K562 (cell line): ENCODE data around the gene CEMIP. TPM values are rescaled to one million over a fixed set of nuclear protein-coding genes. Genes with fewer than 3 reads are reported as not detected.

ENCODE experiments used
- ATAC-seq: fragments of 200-7000 bp; cut with Tn5 transposase; 3 replicates; pipeline ENCODE4 v1.9.1; 2020; ENCODE audit warnings: moderate library complexity
- BruUV-seq: library from RNA; stranded (reverse); fragments of 400-500 nt; replicated peaks from 2 replicates; lab custom pipeline; 2021; lab: Mats Ljungman, UMichigan
- CTCF ChIA-PET: fragments of 300-600 bp; formaldehyde crosslinking; extraction: SDS; loops from one replicate; lab custom pipeline; 2021; ENCODE audit warnings: low intra/inter-chr PET ratio; lab: Yijun Ruan, JAX
- POLR2A ChIA-PET: fragments of 300-600, 350-650 bp; sonication (Branson Sonifier 250); formaldehyde crosslinking; extraction: SDS; loops from one replicate; lab custom pipeline; 2021; ENCODE audit warnings: antibody characterized with exemption, inconsistent platforms; lab: Yijun Ruan, JAX
- DNase-seq, 4 experiments: peaks; one replicate each; pipeline versions ENCODE4 v3.0.0 to v3.0.0-alpha.2; 2011 to 2018; ENCODE audit warnings: low spot score in 3 of 4, mixed read lengths in 3 of 4; ENCODE audit errors: extremely low read depth in 1 of 4
- FAIRE-seq: peaks from 2 replicates; lab custom pipeline; 2011; peaks lifted over from hg19 to GRCh38; lab: Jason Lieb, UNC
- H2AFZ ChIP-seq: 2 replicates; pipeline ENCODE4 v1.6.0; 2011; ENCODE audit warnings: low read depth, low read length, control low read depth, inconsistent platforms
- H3K27ac ChIP-seq: fragments of 200-600 bp; 3 replicates; pipeline ENCODE4 v1.8.0; 2011; ENCODE audit warnings: low read depth, mild to moderate bottlenecking, control low read depth, inconsistent platforms, low read length, moderate library complexity, mixed read lengths; ENCODE audit errors: extremely low read depth
- H3K27me3 ChIP-seq, 2 experiments: fragments of 300-600 bp in 1 of 2; 2 replicates in 1 of 2; 3 replicates in 1 of 2; pipeline versions ENCODE4 v1.6.0 to v1.8.0; 2011; ENCODE audit warnings: inconsistent platforms in 2 of 2, low read length in 2 of 2, mild to moderate bottlenecking in 1 of 2, mixed read lengths in 1 of 2, moderate library complexity in 1 of 2; ENCODE audit not compliant: control insufficient read depth in 2 of 2, insufficient read depth in 2 of 2
- H3K36me3 ChIP-seq: fragments of 300-600 bp; 3 replicates; pipeline ENCODE4 v1.8.0; 2011; ENCODE audit warnings: mild to moderate bottlenecking, low read length, inconsistent platforms; ENCODE audit not compliant: control insufficient read depth, insufficient read depth
- H3K4me1 ChIP-seq, 2 experiments: fragments of 200-600 bp in 1 of 2; replicated peaks in 1 of 2; 2 replicates in 1 of 2; 3 replicates in 1 of 2; pipeline versions ENCODE4 v1.5.1 to v1.8.0; 2011; ENCODE audit warnings: inconsistent platforms in 2 of 2, low read length in 2 of 2, mild to moderate bottlenecking in 1 of 2, mixed read lengths in 1 of 2, moderate library complexity in 1 of 2; ENCODE audit not compliant: control insufficient read depth in 2 of 2, insufficient read depth in 2 of 2
- H3K4me2 ChIP-seq: 2 replicates; pipeline ENCODE4 v1.6.1; 2011; ENCODE audit warnings: low read length, control low read depth, inconsistent platforms, mixed read lengths; ENCODE audit not compliant: insufficient read depth
- H3K4me3 ChIP-seq: fragments of 200-600 bp; sonication (generic), shearing (Covaris generic); 2 replicates; pipeline ENCODE4 v1.5.1; 2016; ENCODE audit warnings: control low read depth, inconsistent platforms
- H3K79me2 ChIP-seq: fragments of 200-600 bp; 3 replicates; pipeline ENCODE4 v1.8.0; 2011; ENCODE audit warnings: low read length, inconsistent platforms; ENCODE audit not compliant: control insufficient read depth, insufficient read depth
- H3K9ac ChIP-seq, 2 experiments: 2 replicates each; pipeline versions ENCODE4 v1.6.0 to v1.6.1; 2011; ENCODE audit warnings: low read depth in 2 of 2, low read length in 2 of 2, control low read depth in 1 of 2, inconsistent platforms in 1 of 2, mild to moderate bottlenecking in 1 of 2, mixed read lengths in 1 of 2; ENCODE audit not compliant: insufficient read depth in 1 of 2
- H3K9me1 ChIP-seq: one replicate; pipeline ENCODE4 v1.6.0; 2011; ENCODE audit warnings: inconsistent platforms, mild to moderate bottlenecking, low read length, moderate library complexity; ENCODE audit not compliant: control insufficient read depth, insufficient read depth
- H3K9me3 ChIP-seq: replicated peaks from 2 replicates; pipeline ENCODE4 v1.5.1; 2011; ENCODE audit warnings: low read depth, low read length, inconsistent platforms; ENCODE audit not compliant: control insufficient read depth, insufficient read depth
- H4K20me1 ChIP-seq: replicated peaks from 2 replicates; pipeline ENCODE4 v1.6.1; 2011; ENCODE audit warnings: low read length, inconsistent platforms, mixed read lengths; ENCODE audit not compliant: control insufficient read depth, insufficient read depth
- CEBPG ChIP-seq, 3 experiments: fragments of 200-800 bp in 1 of 3; sonication (Bioruptor generic) in 1 of 3; sonication (generic) in 1 of 3; formaldehyde crosslinking in 1 of 3; IDR thresholded peaks in 2 of 3; conservative IDR thresholded peaks in 1 of 3; 2 replicates each; pipeline versions ENCODE4 v1.6.1 to v1.8.0; 2016 to 2022; ENCODE audit warnings: missing compliant biosample characterization in 2 of 3, missing genetic modification characterization in 2 of 3, mild to moderate bottlenecking in 1 of 3, missing genetic modification reagents in 1 of 3
- CHD4 ChIP-seq: fragments of 200-600 bp; sonication (generic); IDR thresholded peaks from 3 replicates; pipeline ENCODE4 v1.6.1; 2012; ENCODE audit warnings: low read depth, mild to moderate bottlenecking, mixed read lengths, low read length, inconsistent platforms; ENCODE audit not compliant: insufficient read depth, insufficient replicate concordance, poor library complexity, severe bottlenecking
- CREBBP ChIP-seq: IDR thresholded peaks from one replicate; pipeline ENCODE4 v1.6.1; 2012; ENCODE audit warnings: low read depth, mild to moderate bottlenecking, control low read depth, inconsistent platforms, low read length
- E2F3 ChIP-seq: fragments of 250-450 bp; sonication (Bioruptor Pico); IDR thresholded peaks from 2 replicates; pipeline ENCODE4 v1.4.0; 2020; ENCODE audit warnings: mild to moderate bottlenecking
- ETV1 ChIP-seq: fragments of 450-650 bp; conservative IDR thresholded peaks from 2 replicates; pipeline ENCODE4 v1.6.1; 2016; ENCODE audit warnings: missing genetic modification characterization, control low read depth, low read depth, missing compliant biosample characterization
- GATA2 ChIP-seq: sonication (generic); formaldehyde crosslinking; IDR thresholded peaks from 2 replicates; pipeline ENCODE4 v1.4.0; 2020; ENCODE audit warnings: mild to moderate bottlenecking, missing genetic modification reagents
- KHSRP ChIP-seq: fragments of 450-650 bp; IDR thresholded peaks from 2 replicates; pipeline ENCODE4 v1.6.1; 2017
- MITF ChIP-seq: IDR thresholded peaks from 2 replicates; pipeline ENCODE4 v1.6.1; 2014; ENCODE audit warnings: antibody characterized with exemption
- MTA3 ChIP-seq: fragments of 450-650 bp; formaldehyde crosslinking; IDR thresholded peaks from 2 replicates; pipeline ENCODE4 v1.6.1; 2017; ENCODE audit warnings: mild to moderate bottlenecking, borderline replicate concordance
- PHF8 ChIP-seq: fragments of 200-600 bp; sonication (generic); IDR thresholded peaks from 2 replicates; pipeline ENCODE4 v1.6.1; 2012; ENCODE audit warnings: mixed run types, mild to moderate bottlenecking, inconsistent platforms, low read length, moderate library complexity, borderline replicate concordance
- PRPF4 ChIP-seq: fragments of 200-400 bp; formaldehyde crosslinking; IDR thresholded peaks from one replicate; pipeline ENCODE4 v1.6.1; 2017; ENCODE audit warnings: low read length, low read depth, mild to moderate bottlenecking; ENCODE audit not compliant: insufficient read depth, poor library complexity, severe bottlenecking
- PTBP1 ChIP-seq: fragments of 200-400 bp; formaldehyde crosslinking; IDR thresholded peaks from 2 replicates; pipeline ENCODE4 v1.6.1; 2017; ENCODE audit warnings: low read depth, low read length
- STAT5A ChIP-seq: IDR thresholded peaks from 2 replicates; pipeline ENCODE4 v1.6.1; 2012; ENCODE audit warnings: low read length, inconsistent platforms, borderline replicate concordance
- TAF1 ChIP-seq: IDR thresholded peaks from 2 replicates; pipeline ENCODE4 v1.6.1; 2011; ENCODE audit warnings: mild to moderate bottlenecking, low read length, moderate library complexity; ENCODE audit not compliant: insufficient read depth, control insufficient read depth, severe bottlenecking; ENCODE audit errors: extremely low read depth
- ZFP30 ChIP-seq: fragments of 250-450 bp; sonication (Bioruptor Pico); IDR thresholded peaks from 2 replicates; pipeline ENCODE4 v1.8.0; 2022; ENCODE audit warnings: moderate library complexity, mild to moderate bottlenecking, inconsistent platforms, borderline replicate concordance
- ZNF175 ChIP-seq: fragments of 200-800 bp; sonication (Bioruptor generic); IDR thresholded peaks from 2 replicates; pipeline ENCODE4 v1.6.1; 2016; ENCODE audit warnings: low read depth, mild to moderate bottlenecking, missing genetic modification characterization, missing compliant biosample characterization
- ZSCAN29 ChIP-seq: fragments of 450-650 bp; IDR thresholded peaks from 2 replicates; pipeline ENCODE4 v1.6.1; 2017
- WGBS: fragments of 100-300 bp; shearing (Covaris generic); methylation state at CpG from one replicate; pipeline ENCODE4 v1.1.6; 2016; ENCODE audit warnings: low coverage, mixed read lengths; ENCODE audit not compliant: insufficient coverage; ENCODE audit errors: missing lambda C conversion rate; 5-methylcytosine and 5-hydroxymethylcytosine counted together
- in situ Hi-C: fragments of 300-500 bp; cut with MboI; formaldehyde crosslinking; loops from 4 replicates; pipeline ENCODE4 v1.15.0; 2018; ENCODE audit warnings: inconsistent platforms, mixed read lengths
- intact Hi-C: fragments of 100-400 bp; cut with micrococcal nuclease; formaldehyde crosslinking; loops from 2 replicates; pipeline ENCODE4 v1.14.2; 2022
- polyA plus RNA-seq, 8 experiments: library from polyadenylated mRNA; depleted of rRNA in 4 of 8; stranded (reverse) in 5 of 8; unstranded in 3 of 8; fragments of >200 nt; fragmentation: Nextera tagmentation in 2 of 8; fragmentation: Illumina TruSeq in 1 of 8; extraction: Ambion mirVana in 2 of 8; extraction: Trizol in 1 of 8; gene quantifications; 2 replicates each; pipeline versions ENCODE4 v1.2.1 to v1.2.3, GENCODE V29; 2011 to 2014; ENCODE audit warnings: inconsistent platforms in 1 of 8, missing spikeins in 1 of 8
- total RNA-seq, 7 experiments: library from RNA; depleted of rRNA in 6 of 7; stranded (reverse); fragments of >200 nt in 6 of 7; fragmentation: Illumina TruSeq in 2 of 7; extraction: Trizol in 2 of 7; gene quantifications; 2 replicates each; pipeline versions ENCODE4 v1.2.1 to v1.2.3, GENCODE V29; 2011 to 2021; ENCODE audit warnings: low replicate concordance in 1 of 7
- TF ChIP-seq, protein P1 (sequence below), 3 experiments: IDR thresholded peaks in 2 of 3; conservative IDR thresholded peaks in 1 of 3; 2 replicates each; pipeline ENCODE4 v1.5.1; 2011 to 2012; ENCODE audit warnings: low read length in 3 of 3, mild to moderate bottlenecking in 3 of 3, control low read depth in 2 of 3, improper control_type of control experiment in 1 of 3, inconsistent platforms in 1 of 3, low read depth in 1 of 3, mixed read lengths in 1 of 3, moderate library complexity in 1 of 3; ENCODE audit not compliant: insufficient read depth in 2 of 3

CEMIP gene
- total and polyA plus RNA-seq, 9 of the 15 experiments (the other 6 are each of a cell fraction or from before 2014, with no cell fraction given), result 0.33 TPM; not detected in 8

- TF ChIP-seq, protein P1, sequence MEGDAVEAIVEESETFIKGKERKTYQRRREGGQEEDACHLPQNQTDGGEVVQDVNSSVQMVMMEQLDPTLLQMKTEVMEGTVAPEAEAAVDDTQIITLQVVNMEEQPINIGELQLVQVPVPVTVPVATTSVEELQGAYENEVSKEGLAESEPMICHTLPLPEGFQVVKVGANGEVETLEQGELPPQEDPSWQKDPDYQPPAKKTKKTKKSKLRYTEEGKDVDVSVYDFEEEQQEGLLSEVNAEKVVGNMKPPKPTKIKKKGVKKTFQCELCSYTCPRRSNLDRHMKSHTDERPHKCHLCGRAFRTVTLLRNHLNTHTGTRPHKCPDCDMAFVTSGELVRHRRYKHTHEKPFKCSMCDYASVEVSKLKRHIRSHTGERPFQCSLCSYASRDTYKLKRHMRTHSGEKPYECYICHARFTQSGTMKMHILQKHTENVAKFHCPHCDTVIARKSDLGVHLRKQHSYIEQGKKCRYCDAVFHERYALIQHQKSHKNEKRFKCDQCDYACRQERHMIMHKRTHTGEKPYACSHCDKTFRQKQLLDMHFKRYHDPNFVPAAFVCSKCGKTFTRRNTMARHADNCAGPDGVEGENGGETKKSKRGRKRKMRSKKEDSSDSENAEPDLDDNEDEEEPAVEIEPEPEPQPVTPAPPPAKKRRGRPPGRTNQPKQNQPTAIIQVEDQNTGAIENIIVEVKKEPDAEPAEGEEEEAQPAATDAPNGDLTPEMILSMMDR (IDR thresholded peaks at IDR 0.05 in 2 of 3, conservative IDR thresholded peaks at IDR 0.05 in 1 of 3; ENCODE audit: insufficient read depth in 2 of 3, low read depth in 1 of 3, low read length in 3 of 3), result no peak
- no peak for TF ChIP-seq STAT5A
- TF ChIP-seq ZSCAN29, result no peak
- no peak for TF ChIP-seq ZFP30
- no peak for TF ChIP-seq ZNF175 (CRISPR knock-in tag)
- no peak for TF ChIP-seq MTA3
- no peak for TF ChIP-seq GATA2 (CRISPR knock-in tag)
- TF ChIP-seq PHF8, result no peak
- no peak for TF ChIP-seq KHSRP
- TF ChIP-seq CHD4, result no peak
These were observed 71.8 kb downstream of the CEMIP start (continued) for GRCh38 chr15:80850941-80851451.

- no peak overlapping the region for H3K4me2 ChIP-seq
- intact Hi-C loops (no loop called here), in situ Hi-C loops (no loop called here)
- ATAC-seq, result no peak
- no peak for FAIRE-seq
- WGBS, result 0% methylated on average over 4 of the region's 4 CpGs
- H3K27me3 ChIP-seq, result peaks cover 5 to 28% of the 10 kb centered on the region in 2 experiments; a peak in 3 of 5 replicates
- H3K9ac ChIP-seq, result no peak overlapping the region
- no peak overlapping the region for H3K4me3 ChIP-seq
- no peak overlapping the region for H2AFZ ChIP-seq
- ChIA-PET CTCF (interaction anchor here (0.6 kb wide), 1 partner anchor 65 kb away, joined by 4 read pairs; no protein-coding TSS in a partner anchor), POLR2A (no interaction called here)
- H3K9me1 ChIP-seq, result no peaks in the 10 kb centered on the region
- H3K27ac ChIP-seq, result no peak overlapping the region
- H3K79me2 ChIP-seq, result no peaks in the 10 kb centered on the region
- H3K4me1 ChIP-seq, result no peaks in the 10 kb centered on the region
- no peaks in the 10 kb centered on the region for H3K36me3 ChIP-seq
- DNase-seq, result no peak
- no peaks in the 10 kb centered on the region for H3K9me3 ChIP-seq
- no peaks in the 10 kb centered on the region for H4K20me1 ChIP-seq
- no TSS peak for BruUV-seq
- no peak for TF ChIP-seq ETV1 (tag)
- no peak for TF ChIP-seq CEBPG (CRISPR knock-in tag; IDR thresholded peaks at IDR 0.05)
- no peak for TF ChIP-seq CEBPG (tag; conservative IDR thresholded peaks at IDR 0.05 in 1 of 2, IDR thresholded peaks at IDR 0.05 in 1 of 2)
- TF ChIP-seq CREBBP, result no peak
- no peak for TF ChIP-seq PTBP1
- TF ChIP-seq PRPF4, result no peak
- no peak for TF ChIP-seq MITF
- no peak for TF ChIP-seq TAF1
- no peak for TF ChIP-seq E2F3 (CRISPR knock-in tag)
These were observed 73.5 kb downstream of the CEMIP start for GRCh38 chr15:80852676-80853075.
